ENCODE measurements around the gene SLC35G3. TPM values are rescaled to one million over a fixed set of nuclear protein-coding genes. Genes with fewer than 3 reads are reported as not detected.

SLC35G3 gene
- total RNA-seq, 1 experiment from 2014 or later: not detected

- Histone ChIP-seq H3K27ac (ENCODE audit: insufficient read length, low read depth, low read length) (no peak overlapping the region), H3K4me1 (ENCODE audit: insufficient read depth, low read length) (no peaks in the 10 kb centered on the region), H2BK120ac (ENCODE audit: low read depth, low read length, poor library complexity, severe bottlenecking) (no peak overlapping the region), H4K5ac (ENCODE audit: insufficient read length, low read depth, low read length) (no peak overlapping the region), H4K8ac (replicated peaks; ENCODE audit: insufficient read length, low read depth, low read length) (no peak overlapping the region), H2BK20ac (ENCODE audit: low read depth, low read length, poor library complexity, severe bottlenecking) (no peak overlapping the region), H3K79me2 (ENCODE audit: insufficient read depth, low read length) (no peaks in the 10 kb centered on the region), H3K56ac (ENCODE audit: insufficient read length, low read depth, low read length) (no peak overlapping the region), H2BK5ac (ENCODE audit: insufficient read length, low read length) (no peak overlapping the region), H3K18ac (ENCODE audit: insufficient read length, low read depth, low read length) (no peak overlapping the region), H2AFZ (ENCODE audit: low read length) (no peak overlapping the region), H3K9me3 (ENCODE audit: control insufficient read depth, low read depth, low read length) (no peaks in the 10 kb centered on the region), H2BK12ac (ENCODE audit: insufficient read length, low read depth, low read length) (no peak overlapping the region), H3K4me2 (ENCODE audit: insufficient read depth, insufficient read length, low read length) (no peak overlapping the region), H2BK15ac (ENCODE audit: low read depth, low read length) (no peak overlapping the region), H3K27me3 (ENCODE audit: insufficient read depth, low read length) (no peaks in the 10 kb centered on the region), H3K14ac (ENCODE audit: insufficient read depth, low read length) (no peak overlapping the region), H3K79me1 (ENCODE audit: insufficient read depth, low read depth, low read length, poor library complexity, severe bottlenecking) (no peaks in the 10 kb centered on the region), H4K91ac (ENCODE audit: insufficient read length, low read depth, low read length) (no peak overlapping the region), H3K4ac (ENCODE audit: low read depth, low read length) (no peak overlapping the region), H3K9ac (ENCODE audit: extremely low read depth, insufficient read length, low read length) (no peak overlapping the region), H2AK5ac (ENCODE audit: insufficient read length, low read length) (no peak overlapping the region), H4K20me1 (ENCODE audit: control insufficient read depth, insufficient read depth, insufficient read length) (no peaks in the 10 kb centered on the region), H3K23ac (ENCODE audit: insufficient read length, low read depth, low read length) (no peak overlapping the region), H3T11ph (ENCODE audit: low read length) (no peak overlapping the region), H3K23me2 (ENCODE audit: insufficient read length, low read depth, low read length, poor library complexity, severe bottlenecking) (no peaks in the 10 kb centered on the region)
- no peaks in the 10 kb centered on the region for H3K36me3 Mint-ChIP-seq (ENCODE audit: insufficient read depth in 1 of 3, low read depth in 3 of 3)
- no peaks in the 10 kb centered on the region for H3K9me3 Mint-ChIP-seq
- no peak for DNase-seq
- no peak for TF ChIP-seq CTCF (conservative IDR thresholded peaks at IDR 0.05)
- H3K4me3 Mint-ChIP-seq: no peak overlapping the region
- no peak overlapping the region for H3K27ac Mint-ChIP-seq
- no CpG with 5 or more reads among the region's 3 CpGs for WGBS (ENCODE audit: extremely low coverage, insufficient read length, low lambda C conversion rate)
- peaks cover 5 to 6% of the 10 kb centered on the region in 2 experiments; a peak in 3 of 4 replicates for H3K4me1 Mint-ChIP-seq
- peaks cover 12% of the 10 kb centered on the region for H3K27me3 Mint-ChIP-seq (ENCODE audit: low read depth)
Observed at GRCh38 chr17:35214192-35214591, 20.0 kb upstream of the SLC35G3 start.

All from H9 (cell line).